H9 (cell line): ENCODE measurements around the gene HMOX2. TPM values are rescaled to one million over a fixed set of nuclear protein-coding genes. Genes with fewer than 3 reads are reported as not detected.

Source experiments
- DNase-seq: peaks from one replicate; pipeline ENCODE4 v3.0.0-alpha.2; 2017
- H2AFZ ChIP-seq: one replicate; pipeline ENCODE4 v1.6.1; 2013; ENCODE audit warnings: mild to moderate bottlenecking, low read length, control low read depth, moderate library complexity
- H2AK5ac ChIP-seq: 2 replicates; pipeline ENCODE4 v1.6.1; 2013; ENCODE audit warnings: low read length, control low read depth, mixed read lengths; ENCODE audit not compliant: insufficient read length
- H2BK120ac ChIP-seq: one replicate; pipeline ENCODE4 v1.6.1; 2013; ENCODE audit warnings: low read depth, mild to moderate bottlenecking, low read length, control low read depth, inconsistent platforms; ENCODE audit not compliant: poor library complexity, severe bottlenecking
- H2BK12ac ChIP-seq: 2 replicates; pipeline ENCODE4 v1.6.1; 2013; ENCODE audit warnings: low read length, control low read depth, mixed read lengths, low read depth; ENCODE audit not compliant: insufficient read length
- H2BK15ac ChIP-seq: 2 replicates; pipeline ENCODE4 v1.6.1; 2013; ENCODE audit warnings: low read depth, low read length, control low read depth
- H2BK20ac ChIP-seq: one replicate; pipeline ENCODE4 v1.6.1; 2013; ENCODE audit warnings: low read depth, mild to moderate bottlenecking, low read length, control low read depth, inconsistent platforms; ENCODE audit not compliant: poor library complexity, severe bottlenecking
- H2BK5ac ChIP-seq: 2 replicates; pipeline ENCODE4 v1.6.1; 2013; ENCODE audit warnings: low read length, control low read depth, mixed read lengths; ENCODE audit not compliant: insufficient read length
- H3K14ac ChIP-seq: 2 replicates; pipeline ENCODE4 v1.6.1; 2013; ENCODE audit warnings: low read length, control low read depth; ENCODE audit not compliant: insufficient read depth
- H3K18ac ChIP-seq: 2 replicates; pipeline ENCODE4 v1.6.1; 2013; ENCODE audit warnings: low read depth, mild to moderate bottlenecking, mixed read lengths, low read length, control low read depth; ENCODE audit not compliant: insufficient read length
- H3K23ac ChIP-seq: 2 replicates; pipeline ENCODE4 v1.6.1; 2013; ENCODE audit warnings: low read length, control low read depth, mixed read lengths, low read depth; ENCODE audit not compliant: insufficient read length
- H3K23me2 ChIP-seq: 2 replicates; pipeline ENCODE4 v1.6.1; 2013; ENCODE audit warnings: low read depth, mild to moderate bottlenecking, mixed read lengths, low read length, control low read depth; ENCODE audit not compliant: insufficient read length, poor library complexity, severe bottlenecking
- H3K27ac ChIP-seq: 2 replicates; pipeline ENCODE4 v1.5.1; 2013; ENCODE audit warnings: low read length, control low read depth, mixed read lengths, low read depth; ENCODE audit not compliant: insufficient read length
- H3K27me3 ChIP-seq: 2 replicates; pipeline ENCODE4 v1.6.1; 2013; ENCODE audit warnings: low read length, control low read depth, inconsistent platforms; ENCODE audit not compliant: insufficient read depth
- H3K4ac ChIP-seq: 2 replicates; pipeline ENCODE4 v1.6.1; 2013; ENCODE audit warnings: low read depth, mild to moderate bottlenecking, control low read depth, inconsistent platforms, low read length, moderate library complexity
- H3K4me1 ChIP-seq: 2 replicates; pipeline ENCODE4 v1.6.1; 2013; ENCODE audit warnings: low read length, control low read depth, inconsistent platforms; ENCODE audit not compliant: insufficient read depth
- H3K4me2 ChIP-seq: 2 replicates; pipeline ENCODE4 v1.6.1; 2013; ENCODE audit warnings: low read length, control low read depth, mixed read lengths; ENCODE audit not compliant: insufficient read length, insufficient read depth
- H3K56ac ChIP-seq: 2 replicates; pipeline ENCODE4 v1.6.1; 2013; ENCODE audit warnings: low read depth, mild to moderate bottlenecking, mixed read lengths, low read length, control low read depth; ENCODE audit not compliant: insufficient read length
- H3K79me1 ChIP-seq: 2 replicates; pipeline ENCODE4 v1.6.1; 2013; ENCODE audit warnings: low read depth, mild to moderate bottlenecking, moderate library complexity, low read length, control low read depth, inconsistent platforms; ENCODE audit not compliant: insufficient read depth, poor library complexity, severe bottlenecking
- H3K79me2 ChIP-seq: 2 replicates; pipeline ENCODE4 v1.6.1; 2013; ENCODE audit warnings: low read length, control low read depth, inconsistent platforms; ENCODE audit not compliant: insufficient read depth
- H3K9ac ChIP-seq: 2 replicates; pipeline ENCODE4 v1.6.1; 2013; ENCODE audit warnings: low read length, control low read depth, mixed read lengths; ENCODE audit not compliant: insufficient read length; ENCODE audit errors: extremely low read depth
- H3K9me3 ChIP-seq: one replicate; pipeline ENCODE4 v1.6.1; 2013; ENCODE audit warnings: low read depth, low read length, inconsistent platforms; ENCODE audit not compliant: control insufficient read depth
- H3T11ph ChIP-seq: one replicate; pipeline ENCODE4 v1.6.1; 2013; ENCODE audit warnings: mild to moderate bottlenecking, low read length, control low read depth, inconsistent platforms
- H4K20me1 ChIP-seq: one replicate; pipeline ENCODE4 v1.6.1; 2013; ENCODE audit not compliant: control insufficient read depth, insufficient read length, insufficient read depth
- H4K5ac ChIP-seq: 2 replicates; pipeline ENCODE4 v1.6.1; 2013; ENCODE audit warnings: low read depth, mild to moderate bottlenecking, mixed read lengths, low read length, control low read depth; ENCODE audit not compliant: insufficient read length
- H4K8ac ChIP-seq: replicated peaks from 2 replicates; pipeline ENCODE4 v1.6.1; 2013; ENCODE audit warnings: low read length, control low read depth, mixed read lengths, low read depth; ENCODE audit not compliant: insufficient read length
- H4K91ac ChIP-seq: 2 replicates; pipeline ENCODE4 v1.6.1; 2013; ENCODE audit warnings: low read depth, mild to moderate bottlenecking, moderate library complexity, mixed read lengths, low read length, control low read depth; ENCODE audit not compliant: insufficient read length
- H3K27ac Mint-ChIP-seq, 3 experiments: 2 replicates in 2 of 3; 3 replicates in 1 of 3; pipeline ENCODE4 v1.8.0; 2020 to 2021; ENCODE audit warnings: mixed read lengths in 3 of 3, mild to moderate bottlenecking in 1 of 3, moderate library complexity in 1 of 3
- H3K27me3 Mint-ChIP-seq: 2 replicates; pipeline ENCODE4 v1.8.0; 2021; ENCODE audit warnings: low read depth, mild to moderate bottlenecking, moderate library complexity, mixed read lengths
- H3K36me3 Mint-ChIP-seq, 3 experiments: 2 replicates in 2 of 3; 3 replicates in 1 of 3; pipeline ENCODE4 v1.8.0; 2020 to 2021; ENCODE audit warnings: low read depth in 3 of 3, mixed read lengths in 3 of 3; ENCODE audit not compliant: insufficient read depth in 1 of 3
- H3K4me1 Mint-ChIP-seq, 2 experiments: 2 replicates each; pipeline ENCODE4 v1.8.0; 2020; ENCODE audit warnings: mixed read lengths in 2 of 2
- H3K4me3 Mint-ChIP-seq, 2 experiments: 2 replicates in 1 of 2; 3 replicates in 1 of 2; pipeline ENCODE4 v1.8.0; 2020 to 2021; ENCODE audit warnings: mild to moderate bottlenecking in 2 of 2, mixed read lengths in 2 of 2, moderate library complexity in 1 of 2
- H3K9me3 Mint-ChIP-seq, 2 experiments: 2 replicates in 1 of 2; 3 replicates in 1 of 2; pipeline ENCODE4 v1.8.0; 2020; ENCODE audit warnings: mild to moderate bottlenecking in 2 of 2, mixed read lengths in 2 of 2, moderate library complexity in 1 of 2
- CTCF ChIP-seq: fragments of 200-600 bp; sonication (generic); conservative IDR thresholded peaks from 3 replicates; pipeline ENCODE4 v1.8.0; 2021; ENCODE audit warnings: antibody characterized with exemption, mild to moderate bottlenecking
- WGBS: extraction: QIAGEN DNeasy Blood & Tissue Kit; methylation state at CpG from one replicate; pipeline ENCODE4 v1.1.7; 2013; ENCODE audit warnings: missing lambda C conversion rate, low lambda C conversion rate, mixed read lengths; ENCODE audit not compliant: insufficient read length; ENCODE audit errors: extremely low coverage; 5-methylcytosine and 5-hydroxymethylcytosine counted together
- total RNA-seq: library from RNA; stranded (reverse); gene quantifications from 2 replicates; pipeline ENCODE4 v1.2.1, GENCODE V29; 2021

The HMOX2 gene
- total RNA-seq, 1 experiment from 2014 or later: 44.4 TPM

DNA sequence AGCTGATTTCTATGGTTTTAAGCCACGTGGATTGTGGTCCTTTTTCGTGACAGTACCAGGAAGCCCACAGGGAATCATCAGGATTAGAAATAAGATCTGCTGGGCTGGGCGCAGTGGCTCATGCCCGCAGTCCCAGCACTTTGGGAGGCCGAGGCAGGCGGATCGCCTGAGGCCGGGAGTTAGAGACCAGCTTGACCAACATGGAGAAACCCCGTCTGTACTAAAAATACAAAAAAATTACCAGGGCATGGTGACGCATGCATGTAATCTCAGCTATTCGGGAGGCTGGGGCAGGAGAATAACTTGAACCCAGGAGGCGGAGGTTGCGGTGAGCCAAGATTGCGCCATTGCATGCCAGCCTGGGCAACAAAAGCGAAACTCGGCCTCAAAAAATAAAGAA lies 8.3 kb upstream of the HMOX2 start:
- no peak overlapping the region for H4K91ac ChIP-seq
- H2AFZ ChIP-seq: no peak overlapping the region
- H3K27ac ChIP-seq: no peak overlapping the region
- H3K36me3 Mint-ChIP-seq: peaks cover 23 to 65% (median 60%) of the 10 kb centered on the region in 3 experiments; a peak in 6 of 7 replicates
- H3K56ac ChIP-seq: no peak overlapping the region
- no peak overlapping the region for H2BK15ac ChIP-seq
- H3K27ac Mint-ChIP-seq: no peak overlapping the region; a peak in 1 of 7 replicates
- H3K23me2 ChIP-seq: no peaks in the 10 kb centered on the region
- H2BK120ac ChIP-seq: no peak overlapping the region
- H2AK5ac ChIP-seq: no peak overlapping the region
- H3K9me3 Mint-ChIP-seq: no peaks in the 10 kb centered on the region
- H3K9me3 ChIP-seq: no peaks in the 10 kb centered on the region
- H3K79me1 ChIP-seq: no peaks in the 10 kb centered on the region
- no peak overlapping the region for H3K4me3 Mint-ChIP-seq
- no peaks in the 10 kb centered on the region for H4K20me1 ChIP-seq
- H3K9ac ChIP-seq: no peak overlapping the region
- WGBS: no CpG with 5 or more reads among the region's 16 CpGs
- TF ChIP-seq CTCF: no peak
- H3K27me3 Mint-ChIP-seq: no peaks in the 10 kb centered on the region
- H2BK5ac ChIP-seq: no peak overlapping the region
- H4K8ac ChIP-seq: no peak overlapping the region
- H3K14ac ChIP-seq: no peak overlapping the region
- no peaks in the 10 kb centered on the region for H3K4me1 ChIP-seq
- H4K5ac ChIP-seq: no peak overlapping the region
- peaks cover 6 to 9% of the 10 kb centered on the region in 2 experiments; a peak in 3 of 4 replicates for H3K4me1 Mint-ChIP-seq
- H3K79me2 ChIP-seq: no peaks in the 10 kb centered on the region
- H3K27me3 ChIP-seq: no peaks in the 10 kb centered on the region
- H3K23ac ChIP-seq: no peak overlapping the region
- no peak overlapping the region for H2BK12ac ChIP-seq
- no peak overlapping the region for H2BK20ac ChIP-seq
- no peak overlapping the region for H3K4me2 ChIP-seq
- no peak overlapping the region for H3T11ph ChIP-seq
- no peak overlapping the region for H3K4ac ChIP-seq
- H3K18ac ChIP-seq: no peak overlapping the region
- DNase-seq: no peak
